Raji (cell line): ENCODE results near the gene FPR3.

Experiments
- POLR2A ChIP-seq: IDR thresholded peaks from 2 replicates; pipeline ENCODE4 v1.6.1; 2011; ENCODE audit warnings: low read depth, low read length, control low read depth; ENCODE audit not compliant: insufficient read depth

Gene FPR3

DNA sequence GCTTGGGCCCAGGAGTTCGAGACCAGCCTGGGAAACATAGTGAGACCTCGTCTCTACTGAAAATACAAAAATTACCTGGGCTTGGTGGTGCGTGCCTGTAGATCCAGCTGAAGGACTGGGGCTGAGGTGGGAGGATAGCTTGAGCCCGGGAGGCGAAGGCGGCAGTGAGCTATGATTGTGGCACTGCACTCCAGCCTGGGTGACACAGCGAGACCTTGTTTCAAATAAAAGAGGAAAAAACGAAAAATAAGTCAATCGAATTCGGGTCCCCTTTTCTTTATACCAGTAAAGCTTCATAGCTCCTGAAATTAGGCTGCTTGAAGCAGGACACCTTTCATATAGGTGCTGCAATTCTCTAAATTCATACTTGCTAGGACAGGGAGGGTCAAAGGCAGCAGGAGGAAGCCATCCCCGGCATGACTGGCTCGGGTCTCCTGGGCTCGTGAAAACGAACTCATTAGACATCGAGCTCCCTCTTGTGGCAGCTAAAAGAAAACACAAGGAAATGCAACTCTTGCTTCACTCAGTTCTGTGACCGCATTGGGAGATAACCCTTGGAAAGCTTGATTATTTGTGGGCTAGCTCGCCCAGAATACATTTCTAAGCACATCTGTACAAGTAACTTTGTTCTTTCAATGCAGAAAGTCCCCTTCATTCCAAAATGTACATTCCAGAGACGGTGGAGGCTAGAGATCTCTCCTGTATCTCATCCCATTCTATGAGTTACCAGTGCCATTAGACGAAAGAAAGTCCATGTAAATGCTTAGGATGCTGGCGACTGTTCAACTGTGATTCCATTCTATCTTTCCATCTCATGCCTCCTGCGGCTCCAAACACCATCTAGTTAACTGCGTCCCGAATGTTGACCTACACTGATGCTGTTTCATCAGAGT lies 17.1 kb upstream of the FPR3 start:
- no peak for TF ChIP-seq POLR2A

DNA sequence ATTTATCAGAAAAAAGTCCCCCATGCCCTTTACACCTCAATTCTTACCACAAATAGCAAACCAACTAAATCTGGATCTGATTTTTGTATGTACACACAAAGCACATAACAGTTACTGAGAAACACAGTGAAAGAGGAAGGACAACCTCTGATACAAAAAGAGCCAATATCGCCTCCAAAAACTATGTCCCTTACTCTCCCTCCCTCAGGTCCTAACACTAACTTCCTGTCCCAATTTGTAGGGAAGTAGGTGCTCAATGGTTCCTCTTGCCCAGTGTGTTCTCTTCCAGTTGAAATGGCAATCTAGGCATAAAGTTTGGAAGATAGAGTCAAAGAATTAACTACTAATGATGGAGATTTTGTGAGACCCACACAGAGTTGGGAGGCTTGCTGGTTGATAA lies 15.8 kb upstream of the FPR3 start:
- no peak for TF ChIP-seq POLR2A

DNA sequence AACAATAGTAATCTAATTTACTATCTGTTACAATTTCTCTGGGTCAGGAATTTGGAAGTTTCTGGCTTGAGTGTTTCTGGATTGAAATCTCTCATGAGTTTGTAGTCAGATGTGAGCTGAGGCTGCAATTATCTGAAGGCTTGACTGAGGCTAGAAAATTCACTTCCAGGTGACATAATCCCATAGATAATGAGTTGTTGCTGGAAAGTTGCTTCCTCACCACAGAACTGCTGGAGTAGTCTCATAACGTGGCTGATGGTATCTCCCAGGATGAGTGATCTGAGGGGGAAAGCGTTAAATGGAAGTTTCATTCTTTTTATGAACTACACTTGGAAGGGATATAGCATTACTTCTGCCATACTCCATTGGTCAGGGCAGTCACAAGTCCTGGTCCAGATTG lies 15.3 kb upstream of the FPR3 start:
- no peak for TF ChIP-seq POLR2A

DNA sequence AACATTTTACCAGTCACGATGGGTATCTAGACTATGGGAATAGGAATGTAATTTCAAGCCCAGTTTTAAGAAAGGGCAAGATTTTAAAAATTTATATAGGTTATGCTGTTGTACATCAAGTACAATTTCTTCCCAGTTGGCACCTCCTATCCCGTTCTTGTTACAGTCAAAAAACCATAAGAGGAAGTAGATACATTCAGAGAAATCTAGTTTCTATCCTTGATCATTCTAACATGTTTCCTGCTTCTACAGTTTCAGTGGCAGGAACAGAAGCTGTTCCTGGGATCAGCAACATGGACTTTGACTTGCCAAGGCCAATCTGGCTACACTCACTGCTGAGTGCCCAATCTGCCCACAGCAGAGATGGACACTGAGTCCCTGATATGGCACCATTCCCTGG lies 14.7 kb upstream of the FPR3 start:
- TF ChIP-seq POLR2A: no peak

- TF ChIP-seq POLR2A: no peak
These were observed 13.0 kb upstream of the FPR3 start for GRCh38 chr19:51781999-51782398.

- TF ChIP-seq POLR2A: no peak
These were observed 11.6 kb upstream of the FPR3 start for GRCh38 chr19:51783372-51783771.

GRCh38 chr19:51784109-51784785 lies 10.7 kb upstream of the FPR3 start:
- TF ChIP-seq POLR2A: no peak

DNA sequence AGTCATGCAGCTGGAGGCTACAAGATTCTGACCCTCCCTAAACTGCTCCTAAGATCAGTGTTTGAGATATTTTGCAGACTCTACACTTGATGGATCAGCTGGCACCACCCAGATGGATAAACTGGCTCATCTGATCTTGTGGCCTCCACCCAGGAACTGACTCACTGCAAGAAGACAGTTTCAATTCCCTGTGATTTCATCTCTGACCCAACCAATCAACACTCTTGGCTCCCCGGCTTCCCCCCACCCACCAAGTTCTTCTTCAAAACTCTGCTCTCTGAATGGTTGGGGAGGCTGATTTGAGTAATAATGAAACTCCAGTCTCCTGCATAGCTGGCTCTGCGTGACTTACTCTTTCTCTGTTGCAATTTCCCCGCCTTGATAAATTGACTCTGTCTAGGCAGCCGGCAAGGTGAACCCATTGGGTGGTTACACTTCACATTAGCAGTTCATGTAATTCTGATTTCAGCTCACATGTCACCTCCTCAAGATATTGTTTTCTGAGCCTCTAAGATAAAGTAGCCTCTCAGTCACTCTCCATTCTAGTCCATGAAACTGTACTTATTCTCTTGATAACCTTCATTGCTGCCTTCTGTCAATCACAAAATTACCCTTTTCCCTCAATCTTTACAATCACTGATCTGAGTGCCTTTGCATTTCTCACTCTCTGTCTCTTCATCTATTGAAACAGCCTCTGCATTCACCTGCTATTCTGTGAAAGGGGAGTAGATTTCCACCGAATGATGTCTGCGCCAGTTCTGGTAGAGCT lies 9.9 kb upstream of the FPR3 start:
- no peak for TF ChIP-seq POLR2A

- no peak for TF ChIP-seq POLR2A
These were observed 8.1 kb upstream of the FPR3 start for GRCh38 chr19:51786646-51787494.

GRCh38 chr19:51788029-51788428 lies 6.9 kb upstream of the FPR3 start:
- TF ChIP-seq POLR2A: no peak

GRCh38 chr19:51789061-51789795 lies 5.7 kb upstream of the FPR3 start:
- TF ChIP-seq POLR2A: no peak

DNA sequence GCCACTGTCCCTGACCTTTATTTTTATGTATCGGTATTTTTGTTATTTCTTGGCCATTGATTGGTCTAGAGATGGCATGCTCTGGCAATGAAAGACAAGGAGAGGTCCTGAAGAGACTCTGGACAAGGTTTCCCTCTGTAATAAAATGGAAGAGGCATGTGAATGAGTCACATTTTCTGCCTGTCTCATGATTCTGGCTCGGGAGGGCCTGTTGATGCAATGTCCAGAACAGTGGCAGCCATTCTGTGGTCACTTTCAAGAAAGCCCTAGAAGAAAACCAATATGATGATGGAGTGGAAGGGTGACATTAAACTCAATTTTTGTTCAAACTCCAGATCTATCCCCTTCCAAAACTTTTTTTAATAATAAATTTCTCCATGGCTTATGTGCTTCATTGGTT lies 2.0 kb upstream of the FPR3 start:
- TF ChIP-seq POLR2A: no peak

DNA sequence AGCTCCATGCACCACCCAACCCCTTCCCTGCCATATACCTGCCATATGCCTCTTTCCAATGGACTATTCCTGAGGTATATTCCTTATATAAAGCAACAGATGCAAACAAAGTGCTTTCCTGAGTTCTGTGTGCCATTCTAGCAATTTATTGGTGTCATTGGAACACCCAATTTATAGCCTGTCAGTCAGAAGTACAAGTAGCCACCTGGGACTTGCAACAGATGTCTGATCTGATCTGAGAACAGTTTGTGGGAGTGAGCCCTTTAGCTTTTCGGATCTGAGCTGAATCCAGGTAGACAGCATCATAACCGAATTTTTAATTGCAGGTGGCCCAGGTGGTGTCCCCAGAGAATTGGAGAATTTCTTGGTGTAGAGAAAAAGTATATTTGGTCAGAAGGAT lies 963 bp upstream of the FPR3 start:
- no peak for TF ChIP-seq POLR2A

GRCh38 chr19:51796195-51796679 lies 1.3 kb downstream of the FPR3 start:
- TF ChIP-seq POLR2A: no peak
